GM12878 (cell line): ENCODE results near the gene ZFPM1. TPM values are rescaled to one million over a fixed set of nuclear protein-coding genes. Genes with fewer than 3 reads are reported as not detected.
"Not testable (repeated sequence)": the region's sequence is repeated elsewhere in the genome, so short reads cannot be mapped to it uniquely, and the experiment has no call there.

Experiments used
- ATAC-seq: fragments of 200-7000 bp; cut with Tn5 transposase; 3 replicates; pipeline ENCODE4 v1.9.1; 2020; ENCODE audit warnings: mild to moderate bottlenecking, moderate library complexity
- BruUV-seq: library from RNA; stranded (reverse); fragments of 400-500 nt; replicated peaks from 2 replicates; lab custom pipeline; 2021; lab: Mats Ljungman, UMichigan
- CTCF ChIA-PET: fragments of 300-600 bp; sonication (Branson Sonifier 250); formaldehyde crosslinking; extraction: SDS; loops from one replicate; lab custom pipeline; 2021; ENCODE audit warnings: inconsistent platforms; lab: Yijun Ruan, JAX
- POLR2A ChIA-PET: fragments of 350-600 bp; formaldehyde crosslinking; extraction: SDS; loops from one replicate; lab custom pipeline; 2021; ENCODE audit warnings: inconsistent platforms; lab: Charles Lee
- RAD21 ChIA-PET: fragments of 300-600 bp; sonication (Branson Sonifier 250); formaldehyde crosslinking; loops from one replicate; lab custom pipeline; 2023; ENCODE audit warnings: antibody characterized with exemption; ENCODE audit not compliant: unreplicated experiment; lab: Charles Lee
- SMC1A ChIA-PET: fragments of 300-600 bp; sonication (Branson Sonifier 250); formaldehyde crosslinking; loops from one replicate; lab custom pipeline; 2023; ENCODE audit not compliant: unreplicated experiment, uncharacterized antibody; lab: Charles Lee
- DNase-seq: peaks from one replicate; pipeline ENCODE4 v3.0.0-alpha.2; 2011; ENCODE audit warnings: low read depth, low spot score
- FAIRE-seq: peaks from 3 replicates; lab custom pipeline; 2011; peaks lifted over from hg19 to GRCh38; lab: Jason Lieb, UNC
- H2AFZ ChIP-seq: 2 replicates; pipeline ENCODE4 v1.6.0; 2011; ENCODE audit warnings: low read depth, low read length, control low read depth; ENCODE audit not compliant: control insufficient read depth
- H3K27ac ChIP-seq: 2 replicates; pipeline ENCODE4 v1.5.1; 2011; ENCODE audit warnings: control low read depth; ENCODE audit not compliant: control insufficient read depth, insufficient read depth
- H3K27me3 ChIP-seq, 2 experiments: replicated peaks in 1 of 2; 2 replicates each; pipeline versions ENCODE4 v1.6.0 to v1.6.1; 2011; ENCODE audit warnings: low read length in 1 of 2; ENCODE audit not compliant: control insufficient read depth in 2 of 2, insufficient read depth in 2 of 2
- H3K36me3 ChIP-seq, 2 experiments: 2 replicates each; pipeline ENCODE4 v1.5.1; 2011; ENCODE audit warnings: low read length in 1 of 2; ENCODE audit not compliant: control insufficient read depth in 2 of 2, insufficient read depth in 2 of 2
- H3K4me1 ChIP-seq: 2 replicates; pipeline ENCODE4 v1.6.1; 2011; ENCODE audit warnings: mild to moderate bottlenecking, low read length, moderate library complexity, mixed read lengths; ENCODE audit not compliant: control insufficient read depth, insufficient read depth
- H3K4me2 ChIP-seq: 2 replicates; pipeline ENCODE4 v1.6.0; 2011; ENCODE audit warnings: control low read depth; ENCODE audit not compliant: control insufficient read depth, insufficient read depth
- H3K4me3 ChIP-seq: fragments of 200-600 bp; sonication (generic); 2 replicates; pipeline ENCODE4 v1.5.1; 2016
- H3K79me2 ChIP-seq: 2 replicates; pipeline ENCODE4 v1.6.0; 2011; ENCODE audit warnings: low read length; ENCODE audit not compliant: control insufficient read depth, insufficient read depth
- H3K9ac ChIP-seq: 2 replicates; pipeline ENCODE4 v1.8.0; 2011; ENCODE audit warnings: low read length, control low read depth, mixed read lengths; ENCODE audit not compliant: control insufficient read depth, insufficient read depth
- H3K9me3 ChIP-seq: replicated peaks from 3 replicates; pipeline ENCODE4 v1.5.1; 2011; ENCODE audit warnings: mild to moderate bottlenecking, low read length; ENCODE audit not compliant: control insufficient read depth, insufficient read depth
- H4K20me1 ChIP-seq: 2 replicates; pipeline ENCODE4 v1.6.0; 2011; ENCODE audit not compliant: control insufficient read depth, insufficient read depth
- FOXM1 ChIP-seq: IDR thresholded peaks from 2 replicates; pipeline ENCODE4 v1.6.1; 2012; ENCODE audit warnings: low read depth, mild to moderate bottlenecking, inconsistent platforms, low read length, moderate library complexity
- SMARCA5 ChIP-seq: fragments of 450-650 bp; IDR thresholded peaks from 2 replicates; pipeline ENCODE4 v1.6.1; 2017; ENCODE audit warnings: mild to moderate bottlenecking
- USF1 ChIP-seq: IDR thresholded peaks from 2 replicates; pipeline ENCODE4 v1.6.1; 2011; ENCODE audit warnings: borderline replicate concordance, low read depth, mild to moderate bottlenecking, moderate library complexity, mixed read lengths, low read length; ENCODE audit not compliant: insufficient read depth; ENCODE audit errors: extremely low read length
- WGBS: methylation state at CpG from one replicate; pipeline ENCODE4 v1.1.6; 2016; ENCODE audit warnings: low lambda C conversion rate; ENCODE audit not compliant: insufficient replicate concordance, insufficient coverage; ENCODE audit errors: missing lambda C conversion rate; 5-methylcytosine and 5-hydroxymethylcytosine counted together
- in situ Hi-C: fragments of 300-500 bp; cut with MboI; formaldehyde crosslinking; loops from 9 replicates; pipeline ENCODE4 v1.14.3; 2018; ENCODE audit warnings: mixed read lengths
- intact Hi-C: fragments of 100-400 bp; cut with micrococcal nuclease; formaldehyde crosslinking; loops from one replicate; pipeline ENCODE4 v1.14.2; 2022; ENCODE audit not compliant: unreplicated experiment
- polyA plus RNA-seq, 11 experiments: library from polyadenylated mRNA; depleted of rRNA in 4 of 11; unstranded in 6 of 11; stranded (reverse) in 5 of 11; fragments of >200 nt; fragmentation: Nextera tagmentation in 4 of 11; fragmentation: Illumina TruSeq in 1 of 11; extraction: Ambion mirVana in 4 of 11; extraction: Trizol in 1 of 11; gene quantifications; 1 replicate in 1 of 11; 2 replicates in 10 of 11; pipeline versions ENCODE4 v1.2.1 to v1.2.3, GENCODE V29; 2011 to 2016; ENCODE audit warnings: inconsistent platforms in 2 of 11, missing spikeins in 2 of 11, low read depth in 1 of 11
- total RNA-seq, 4 experiments: library from RNA; depleted of rRNA in 3 of 4; stranded (reverse); fragments of >200 nt in 3 of 4; fragmentation: Illumina TruSeq in 1 of 4; extraction: Trizol in 1 of 4; gene quantifications; 2 replicates each; pipeline versions ENCODE4 v1.2.1 to v1.2.3, GENCODE V29; 2013 to 2021

ZFPM1 gene
- total and polyA plus RNA-seq, 10 of the 15 experiments (the other 5 are each of a cell fraction or from before 2014, with no cell fraction given): 0.02 to 5.1 (median 0.30) TPM

DNA sequence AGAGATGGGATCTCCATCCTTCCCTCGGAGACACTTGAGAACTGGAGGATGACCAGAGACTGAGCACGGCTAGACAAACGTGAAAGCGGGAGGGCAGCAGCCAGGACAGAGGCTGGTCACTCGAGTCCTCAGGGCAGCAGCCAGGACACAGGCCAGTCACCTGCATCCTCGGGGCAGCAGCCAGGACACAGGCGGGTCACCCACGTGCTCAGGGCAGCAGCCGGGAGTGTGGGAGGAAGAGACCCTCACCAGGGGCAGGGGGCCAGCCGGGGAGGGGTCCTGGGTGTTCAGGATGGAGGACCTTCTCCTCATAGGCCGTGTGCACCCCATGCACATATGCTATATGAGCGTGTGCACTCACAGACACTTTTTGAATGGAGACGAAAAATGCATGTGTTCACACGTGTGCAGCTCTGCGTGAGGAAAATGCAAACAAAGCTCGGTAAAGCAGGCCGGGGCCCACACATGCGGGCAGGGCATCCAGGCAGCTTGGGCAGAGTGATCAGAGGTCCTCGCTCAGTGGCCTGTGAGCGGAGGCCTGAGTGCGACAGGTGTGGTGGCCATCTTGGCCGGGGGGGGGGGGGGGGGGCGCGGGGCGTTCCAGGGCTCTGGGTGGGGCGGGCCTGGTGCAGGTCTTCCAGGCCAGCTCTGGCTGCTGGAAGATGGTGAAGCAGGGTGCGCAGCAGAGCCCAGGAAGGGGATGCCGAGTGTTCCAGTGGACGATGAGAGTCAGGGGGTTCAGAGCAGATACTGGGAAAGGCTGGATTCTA lies 43.6 kb upstream of the ZFPM1 start:
- no peak overlapping the region for H2AFZ ChIP-seq
- SMC1A ChIA-PET: no interaction called here
- TF ChIP-seq FOXM1 (no peak), SMARCA5 (no peak)
- TF ChIP-seq, all 136 proteins: peak for 0
- H3K9ac ChIP-seq: no peak overlapping the region
- no peak overlapping the region for H3K4me3 ChIP-seq
- no peaks in the 10 kb centered on the region for H3K79me2 ChIP-seq
- no peaks in the 10 kb centered on the region for H4K20me1 ChIP-seq
- ATAC-seq (no peak), DNase-seq (no peak), FAIRE-seq (no peak)
- BruUV-seq: no TSS peak
- no peak overlapping the region for H3K4me2 ChIP-seq
- POLR2A ChIA-PET: no interaction called here
- H3K36me3 ChIP-seq: no peaks in the 10 kb centered on the region
- no peaks in the 10 kb centered on the region for H3K9me3 ChIP-seq
- H3K27me3 ChIP-seq: no peaks in the 10 kb centered on the region
- H3K4me1 ChIP-seq: no peaks in the 10 kb centered on the region
- CTCF ChIA-PET: no interaction called here
- no peak overlapping the region for H3K27ac ChIP-seq
- RAD21 ChIA-PET: no interaction called here
- intact Hi-C loops: no loop called here
- in situ Hi-C loops: no loop called here
- WGBS: 47% methylated on average over 28 of the region's 29 CpGs

DNA sequence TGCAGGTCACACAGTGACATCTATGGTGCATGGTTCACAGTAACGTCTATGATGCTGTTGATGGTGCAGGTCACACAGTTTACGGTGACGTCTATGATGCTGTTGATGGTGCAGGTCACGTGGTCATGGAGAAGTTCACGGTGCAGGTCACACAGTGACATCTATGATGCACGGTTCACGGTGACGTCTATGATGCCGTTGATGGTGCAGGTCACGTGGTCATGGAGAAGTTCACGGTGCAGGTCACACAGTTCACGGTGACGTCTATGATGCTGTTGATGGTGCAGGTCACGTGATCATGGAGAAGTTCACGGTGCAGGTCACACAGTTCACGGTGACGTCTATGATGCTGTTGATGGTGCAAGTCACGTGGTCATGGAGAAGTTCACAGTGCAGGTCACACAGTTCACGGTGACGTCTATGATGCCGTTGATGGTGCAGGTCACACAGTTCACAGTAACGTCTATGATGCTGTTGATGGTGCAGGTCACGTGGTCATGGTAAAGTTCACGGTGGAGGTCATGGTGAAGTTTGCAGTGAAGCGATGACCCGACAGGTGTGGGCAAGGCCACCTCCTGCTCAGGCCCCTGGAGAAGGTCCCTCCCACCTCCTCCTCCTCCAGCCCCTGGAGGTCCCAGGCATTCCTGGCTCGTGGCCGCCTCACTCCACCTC lies 42.6 kb upstream of the ZFPM1 start:
- CTCF ChIA-PET, H3K79me2 ChIP-seq, in situ Hi-C loops, H3K27ac ChIP-seq, SMC1A ChIA-PET, DNase-seq, H2AFZ ChIP-seq, H3K9ac ChIP-seq, H3K4me1 ChIP-seq, RAD21 ChIA-PET, BruUV-seq, H3K4me3 ChIP-seq, H3K9me3 ChIP-seq, intact Hi-C loops, H4K20me1 ChIP-seq, POLR2A ChIA-PET, H3K27me3 ChIP-seq, H3K4me2 ChIP-seq, ATAC-seq, H3K36me3 ChIP-seq, FAIRE-seq: not testable (repeated sequence)
- peak; percentile 2 for TF ChIP-seq USF1
- 57% methylated on average over 26 of the region's 28 CpGs for WGBS
